Spinal cord (tissue), 10 donors: ENCODE data around the gene DCUN1D5. TPM values are rescaled to one million over a fixed set of nuclear protein-coding genes. Genes with fewer than 3 reads are reported as not detected.

Source experiments
- DNase-seq, 6 donors: peaks; one replicate each; pipeline versions ENCODE4 v3.0.0 to v3.0.0-alpha.2; 2013 to 2015; ENCODE audit warnings: low spot score in 6 of 6, low read depth in 4 of 6
- H3K27ac ChIP-seq: one replicate; pipeline ENCODE4 v1.5.1; 2013; ENCODE audit warnings: low read depth, low read length, control low read depth
- H3K27me3 ChIP-seq: one replicate; pipeline ENCODE4 v1.6.1; 2013; ENCODE audit warnings: low read length; ENCODE audit not compliant: control insufficient read depth, insufficient read depth
- H3K36me3 ChIP-seq: one replicate; pipeline ENCODE4 v1.6.1; 2013; ENCODE audit warnings: low read length; ENCODE audit not compliant: control insufficient read depth, insufficient read depth
- H3K4me1 ChIP-seq: one replicate; pipeline ENCODE4 v1.6.1; 2013; ENCODE audit warnings: low read length; ENCODE audit not compliant: control insufficient read depth, insufficient read depth
- H3K4me3 ChIP-seq: one replicate; pipeline ENCODE4 v1.5.1; 2013; ENCODE audit warnings: low read depth, low read length, control low read depth
- H3K9me3 ChIP-seq: one replicate; pipeline ENCODE4 v1.6.1; 2013; ENCODE audit warnings: low read length; ENCODE audit not compliant: control insufficient read depth, insufficient read depth
- WGBS: methylation state at CpG from one replicate; pipeline ENCODE4 v1.1.5; 2013; ENCODE audit warnings: missing lambda C conversion rate; ENCODE audit not compliant: insufficient coverage; 5-methylcytosine and 5-hydroxymethylcytosine counted together
- polyA plus RNA-seq, 2 donors: library from polyadenylated mRNA; unstranded; fragments of 120-200 nt; gene quantifications; one replicate each; pipeline ENCODE4 v1.2.1, GENCODE V29; 2013; ENCODE audit not compliant: insufficient read length in 2 of 2
- total RNA-seq, 2 donors: library from RNA; depleted of rRNA in 1 of 2; stranded (reverse); fragments of 120-200 nt in 1 of 2; fragments of >200 nt in 1 of 2; gene quantifications; one replicate each; pipeline versions ENCODE4 v1.2.3 to v1.2.4, GENCODE V29; 2013 to 2014
- donor health status: healthy.

DCUN1D5 gene
- total and polyA plus RNA-seq, 4 donors = 30.8 to 42.7 (median 32.8) TPM

GRCh38 chr11:103091064-103091800 is 728 bp downstream of the DCUN1D5 start:
- WGBS = 0% methylated on average over 18 of the region's 26 CpGs
- H3K4me3 ChIP-seq = peak overlapping the region; percentile 87

GRCh38 chr11:103086461-103086860 is 5.5 kb downstream of the DCUN1D5 start:
- no peaks in the 10 kb centered on the region for H3K9me3 ChIP-seq
- H3K27me3 ChIP-seq = no peaks in the 10 kb centered on the region
- no peak overlapping the region for H3K27ac ChIP-seq
- no peak overlapping the region for H3K4me3 ChIP-seq
- no peak for DNase-seq
- H3K36me3 ChIP-seq = peaks cover 10% of the 10 kb centered on the region
- H3K4me1 ChIP-seq = peaks cover 7% of the 10 kb centered on the region

More at GRCh38 chr11:103091064-103091800, 728 bp downstream of the DCUN1D5 start:
- peak in 2 of 6 donors; percentile 48 to 54 for DNase-seq
- Histone ChIP-seq H3K4me1 (peaks cover 7% of the 10 kb centered on the region), H3K9me3 (no peaks in the 10 kb centered on the region), H3K36me3 (peaks cover 7% of the 10 kb centered on the region), H3K27me3 (peaks cover 7% of the 10 kb centered on the region), H3K27ac (peak overlapping the region; percentile 80)

GRCh38 chr11:103085758-103086365 is 6.1 kb downstream of the DCUN1D5 start:
- DNase-seq = no peak
- H3K4me3 ChIP-seq = no peak overlapping the region
- peaks cover 10% of the 10 kb centered on the region for H3K36me3 ChIP-seq
- WGBS = no CpG with 5 or more reads among the region's 1 CpG
- H3K9me3 ChIP-seq = no peaks in the 10 kb centered on the region
- H3K4me1 ChIP-seq = peaks cover 5% of the 10 kb centered on the region
- no peak overlapping the region for H3K27ac ChIP-seq
- no peaks in the 10 kb centered on the region for H3K27me3 ChIP-seq

GRCh38 chr11:103079833-103080232 is 12.1 kb downstream of the DCUN1D5 start:
- peaks cover 17% of the 10 kb centered on the region for H3K36me3 ChIP-seq
- H3K27me3 ChIP-seq = no peaks in the 10 kb centered on the region
- WGBS = no CpG with 5 or more reads among the region's 1 CpG
- DNase-seq = no peak
- H3K27ac ChIP-seq = no peak overlapping the region
- no peaks in the 10 kb centered on the region for H3K9me3 ChIP-seq
- H3K4me3 ChIP-seq = no peak overlapping the region
- no peaks in the 10 kb centered on the region for H3K4me1 ChIP-seq

- H3K9me3 ChIP-seq = no peaks in the 10 kb centered on the region
- WGBS = 100% methylated on average over 4 of the region's 5 CpGs
- no peak overlapping the region for H3K4me3 ChIP-seq
- peaks cover 19% of the 10 kb centered on the region for H3K36me3 ChIP-seq
- no peaks in the 10 kb centered on the region for H3K4me1 ChIP-seq
- H3K27ac ChIP-seq = no peak overlapping the region
- no peaks in the 10 kb centered on the region for H3K27me3 ChIP-seq
- no peak for DNase-seq
These were observed 13.2 kb downstream of the DCUN1D5 start for GRCh38 chr11:103078710-103079109.

- Histone ChIP-seq H3K4me3 (no peak overlapping the region), H3K27me3 (no peaks in the 10 kb centered on the region), H3K9me3 (no peaks in the 10 kb centered on the region), H3K36me3 (peaks cover 20% of the 10 kb centered on the region), H3K4me1 (no peaks in the 10 kb centered on the region), H3K27ac (no peak overlapping the region)
- WGBS = no CpG with 5 or more reads among the region's 3 CpGs
- no peak for DNase-seq
These were observed 14.4 kb downstream of the DCUN1D5 start for GRCh38 chr11:103077554-103077953.

- Histone ChIP-seq H3K36me3 (peaks cover 20% of the 10 kb centered on the region), H3K27ac (no peak overlapping the region), H3K9me3 (no peaks in the 10 kb centered on the region), H3K27me3 (no peaks in the 10 kb centered on the region), H3K4me3 (no peak overlapping the region), H3K4me1 (no peaks in the 10 kb centered on the region)
- no CpG with 5 or more reads among the region's 3 CpGs for WGBS
- no peak for DNase-seq
These were observed 15.6 kb downstream of the DCUN1D5 start for GRCh38 chr11:103076361-103076760.

GRCh38 chr11:103071008-103071407 is 21.0 kb downstream of the DCUN1D5 start:
- Histone ChIP-seq H3K9me3 (no peaks in the 10 kb centered on the region), H3K27ac (no peak overlapping the region), H3K27me3 (no peaks in the 10 kb centered on the region), H3K4me1 (no peaks in the 10 kb centered on the region), H3K36me3 (peaks cover 3% of the 10 kb centered on the region), H3K4me3 (no peak overlapping the region)
- DNase-seq = no peak

- H3K27ac ChIP-seq = no peak overlapping the region
- peaks cover 6% of the 10 kb centered on the region for H3K36me3 ChIP-seq
- DNase-seq = no peak
- H3K27me3 ChIP-seq = no peaks in the 10 kb centered on the region
- H3K4me3 ChIP-seq = no peak overlapping the region
- no peaks in the 10 kb centered on the region for H3K9me3 ChIP-seq
- H3K4me1 ChIP-seq = no peaks in the 10 kb centered on the region
These were observed 21.8 kb downstream of the DCUN1D5 start for GRCh38 chr11:103070142-103070541.

- Histone ChIP-seq H3K27ac (no peak overlapping the region), H3K4me3 (no peak overlapping the region), H3K9me3 (no peaks in the 10 kb centered on the region), H3K27me3 (no peaks in the 10 kb centered on the region), H3K4me1 (no peaks in the 10 kb centered on the region), H3K36me3 (peaks cover 6% of the 10 kb centered on the region)
- WGBS = no CpG with 5 or more reads among the region's 2 CpGs
- no peak for DNase-seq
These were observed 22.6 kb downstream of the DCUN1D5 start for GRCh38 chr11:103069367-103069766.
